Thoracic aorta (tissue), 2 donors: ENCODE measurements around the gene C1orf159. TPM values are rescaled to one million over a fixed set of nuclear protein-coding genes. Genes with fewer than 3 reads are reported as not detected.

Source experiments
- ATAC-seq: fragments of 150-250 bp; one replicate; pipeline ENCODE4 v1.8.0; 2017; ENCODE audit warnings: low read depth; ENCODE audit not compliant: insufficient number of reproducible peaks, low FRiP score
- DNase-seq: peaks from one replicate; pipeline ENCODE4 v3.0.0-alpha.2; 2020; ENCODE audit warnings: low spot score
- H3K27ac ChIP-seq, 2 donors: fragments of 200-600 bp; sonication (generic); 1 replicate in 1 of 2; 2 replicates in 1 of 2; pipeline ENCODE4 v1.5.1; 2016; ENCODE audit warnings: mild to moderate bottlenecking in 2 of 2, moderate library complexity in 2 of 2
- H3K27me3 ChIP-seq: fragments of 200-600 bp; sonication (generic); replicated peaks from 2 replicates; pipeline ENCODE4 v1.6.0; 2016; ENCODE audit warnings: mild to moderate bottlenecking; ENCODE audit not compliant: insufficient read depth
- H3K36me3 ChIP-seq: fragments of 200-600 bp; sonication (generic); one replicate; pipeline ENCODE4 v1.5.1; 2016
- H3K4me1 ChIP-seq, 2 donors: fragments of 200-600 bp; sonication (generic); 1 replicate in 1 of 2; 2 replicates in 1 of 2; pipeline versions ENCODE4 v1.5.1 to v1.6.0; 2016; ENCODE audit warnings: low read depth in 2 of 2, mild to moderate bottlenecking in 1 of 2; ENCODE audit not compliant: control insufficient read depth in 1 of 2
- H3K4me3 ChIP-seq: fragments of 200-600 bp; sonication (generic); 2 replicates; pipeline ENCODE4 v1.5.1; 2016; ENCODE audit warnings: mild to moderate bottlenecking
- H3K9me3 ChIP-seq: fragments of 200-600 bp; sonication (generic); 2 replicates; pipeline ENCODE4 v1.5.1; 2016
- total RNA-seq, 2 donors: library from RNA; depleted of rRNA; stranded (reverse); fragments of >200 nt; gene quantifications; one replicate each; pipeline versions ENCODE4 v1.1.0 to v1.2.3, GENCODE V29; 2016
- TF ChIP-seq, protein P1 (sequence below): fragments of 200-600 bp; sonication (generic); IDR thresholded peaks from one replicate; pipeline ENCODE4 v1.5.1; 2019; ENCODE audit warnings: antibody characterized with exemption

The C1orf159 gene
- total RNA-seq, 2 donors from 2014 or later, result 10.8 to 21.2 TPM

DNA sequence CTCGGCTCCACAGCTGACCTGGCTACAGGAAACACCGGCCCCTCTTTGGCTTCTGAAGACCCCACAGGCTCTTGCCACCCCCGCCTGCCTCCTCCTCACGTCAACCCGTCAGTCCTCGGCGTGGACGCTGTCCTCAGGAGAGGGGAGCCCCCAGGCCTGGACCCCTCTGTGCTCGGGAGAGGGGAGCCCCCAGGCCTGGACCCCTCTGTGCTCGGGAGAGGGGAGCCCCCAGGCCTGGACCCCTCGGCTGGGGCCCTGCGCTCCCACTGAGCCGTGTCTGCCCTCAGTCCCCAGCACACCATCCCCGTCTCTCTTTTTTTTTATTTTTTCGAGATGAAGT is 26.0 kb upstream of the C1orf159 start:
- ATAC-seq (no peak), DNase-seq (no peak)
- Histone ChIP-seq H3K27ac (no peak overlapping the region), H3K9me3 (no peaks in the 10 kb centered on the region), H3K36me3 (no peaks in the 10 kb centered on the region), H3K4me1 (no peaks in the 10 kb centered on the region), H3K4me3 (no peak overlapping the region), H3K27me3 (no peaks in the 10 kb centered on the region)
- TF ChIP-seq, protein P1, sequence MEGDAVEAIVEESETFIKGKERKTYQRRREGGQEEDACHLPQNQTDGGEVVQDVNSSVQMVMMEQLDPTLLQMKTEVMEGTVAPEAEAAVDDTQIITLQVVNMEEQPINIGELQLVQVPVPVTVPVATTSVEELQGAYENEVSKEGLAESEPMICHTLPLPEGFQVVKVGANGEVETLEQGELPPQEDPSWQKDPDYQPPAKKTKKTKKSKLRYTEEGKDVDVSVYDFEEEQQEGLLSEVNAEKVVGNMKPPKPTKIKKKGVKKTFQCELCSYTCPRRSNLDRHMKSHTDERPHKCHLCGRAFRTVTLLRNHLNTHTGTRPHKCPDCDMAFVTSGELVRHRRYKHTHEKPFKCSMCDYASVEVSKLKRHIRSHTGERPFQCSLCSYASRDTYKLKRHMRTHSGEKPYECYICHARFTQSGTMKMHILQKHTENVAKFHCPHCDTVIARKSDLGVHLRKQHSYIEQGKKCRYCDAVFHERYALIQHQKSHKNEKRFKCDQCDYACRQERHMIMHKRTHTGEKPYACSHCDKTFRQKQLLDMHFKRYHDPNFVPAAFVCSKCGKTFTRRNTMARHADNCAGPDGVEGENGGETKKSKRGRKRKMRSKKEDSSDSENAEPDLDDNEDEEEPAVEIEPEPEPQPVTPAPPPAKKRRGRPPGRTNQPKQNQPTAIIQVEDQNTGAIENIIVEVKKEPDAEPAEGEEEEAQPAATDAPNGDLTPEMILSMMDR, result no peak

DNA sequence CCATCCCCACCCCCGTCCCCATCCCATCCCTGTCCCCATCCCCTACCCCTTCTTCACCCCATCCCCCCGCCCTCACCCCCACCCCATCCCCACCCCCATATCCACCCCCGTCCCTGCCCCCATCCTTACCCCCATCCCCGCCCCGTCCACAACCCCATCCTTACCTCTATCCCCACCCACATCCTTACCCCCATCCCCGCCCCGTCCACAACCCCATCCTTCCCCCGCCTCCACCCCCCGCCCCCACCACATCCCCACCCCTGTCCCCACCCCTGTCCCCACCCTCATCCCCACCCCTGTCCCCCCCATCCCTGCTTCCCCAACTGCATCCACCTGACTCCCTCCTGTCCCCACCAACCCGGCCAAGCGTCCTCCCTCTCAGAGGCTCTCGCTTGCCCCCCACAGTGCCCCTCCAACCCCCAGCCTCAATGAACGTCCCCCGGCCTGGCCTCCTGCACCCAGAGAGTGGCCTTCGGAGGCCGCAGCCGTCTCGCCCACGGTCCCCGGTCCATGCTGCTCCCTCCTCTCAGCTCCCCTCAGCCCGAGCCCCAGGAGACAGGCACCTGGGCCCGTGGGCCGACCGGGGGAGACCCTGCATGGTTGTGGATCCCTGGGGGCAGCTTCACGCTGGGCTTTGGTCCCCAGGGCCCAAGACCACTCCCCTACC is 25.5 kb upstream of the C1orf159 start:
- Histone ChIP-seq H3K27me3 (no peaks in the 10 kb centered on the region), H3K36me3 (no peaks in the 10 kb centered on the region), H3K4me1 (no peaks in the 10 kb centered on the region), H3K4me3 (no peak overlapping the region), H3K9me3 (no peaks in the 10 kb centered on the region), H3K27ac (no peak overlapping the region)
- TF ChIP-seq, protein P1, result no peak
- DNase-seq (no peak), ATAC-seq (no peak)

DNA sequence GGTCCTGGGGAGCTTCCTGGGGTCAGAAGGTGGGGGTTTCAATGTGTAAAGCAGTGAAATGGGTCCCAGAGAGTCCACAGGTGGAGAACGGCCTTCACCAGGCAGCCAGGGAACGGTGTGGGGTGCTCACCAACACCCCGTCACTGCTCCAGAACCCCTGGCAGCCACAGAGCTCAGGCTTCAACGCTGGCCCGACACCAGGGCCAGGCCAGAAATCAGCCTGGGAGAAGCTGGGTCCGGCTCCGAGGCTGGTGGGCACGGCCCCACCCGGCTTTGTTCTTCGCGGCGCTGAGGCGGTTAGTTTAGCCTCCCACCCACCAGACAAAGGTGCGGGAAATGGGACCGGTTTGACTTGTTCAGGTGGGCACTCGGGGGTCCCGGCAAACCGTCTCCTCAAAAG is 24.8 kb upstream of the C1orf159 start:
- TF ChIP-seq, protein P1, result no peak
- Histone ChIP-seq H3K4me3 (no peak overlapping the region), H3K36me3 (no peaks in the 10 kb centered on the region), H3K27me3 (no peaks in the 10 kb centered on the region), H3K9me3 (no peaks in the 10 kb centered on the region), H3K4me1 (no peaks in the 10 kb centered on the region), H3K27ac (no peak overlapping the region)
- ATAC-seq (no peak), DNase-seq (no peak)

DNA sequence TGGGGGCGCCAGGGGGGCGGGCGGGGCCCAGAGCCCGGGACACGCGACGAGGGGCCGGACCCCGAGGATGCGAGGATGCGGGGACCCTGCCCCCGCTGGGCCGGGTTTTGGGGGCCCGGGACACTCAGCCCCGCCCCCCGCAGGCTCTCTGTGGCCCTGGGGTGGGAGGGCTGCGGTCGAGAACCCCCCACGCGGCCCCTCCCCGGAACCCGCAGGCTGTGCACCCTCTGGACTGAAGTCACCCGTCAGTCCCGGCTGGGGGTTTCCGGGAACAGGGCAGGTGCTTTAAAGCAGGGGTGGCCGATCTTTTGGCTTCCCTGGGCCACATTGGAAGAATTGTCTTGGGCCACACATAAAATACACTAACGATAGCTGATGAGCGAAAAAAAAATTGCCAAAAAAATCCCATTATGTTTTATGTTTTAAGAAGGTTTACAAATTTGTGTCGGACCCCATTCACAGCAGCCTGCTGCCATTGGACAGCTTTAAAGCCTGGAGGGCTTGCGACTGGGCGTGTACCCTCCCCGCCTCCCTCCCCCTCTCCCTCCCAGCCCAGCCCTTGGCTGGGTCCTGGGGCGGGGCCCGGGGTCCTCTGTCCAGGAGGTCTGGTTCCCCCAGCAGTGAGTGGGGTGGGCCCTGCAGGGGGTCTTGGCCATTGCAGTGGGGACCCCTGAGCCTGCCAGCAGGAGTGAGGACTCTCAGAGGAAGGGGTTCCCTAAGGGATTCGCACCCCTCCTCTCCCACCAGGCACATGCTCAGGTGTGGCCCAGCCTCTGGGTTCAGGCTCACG is 21.6 kb upstream of the C1orf159 start:
- ATAC-seq (no peak), DNase-seq (no peak)
- H3K4me1 ChIP-seq, result no peaks in the 10 kb centered on the region
- H3K36me3 ChIP-seq, result no peaks in the 10 kb centered on the region
- H3K4me3 ChIP-seq, result no peak overlapping the region
- no peak overlapping the region for H3K27ac ChIP-seq
- H3K27me3 ChIP-seq, result no peaks in the 10 kb centered on the region
- TF ChIP-seq, protein P1, result no peak
- no peaks in the 10 kb centered on the region for H3K9me3 ChIP-seq

DNA sequence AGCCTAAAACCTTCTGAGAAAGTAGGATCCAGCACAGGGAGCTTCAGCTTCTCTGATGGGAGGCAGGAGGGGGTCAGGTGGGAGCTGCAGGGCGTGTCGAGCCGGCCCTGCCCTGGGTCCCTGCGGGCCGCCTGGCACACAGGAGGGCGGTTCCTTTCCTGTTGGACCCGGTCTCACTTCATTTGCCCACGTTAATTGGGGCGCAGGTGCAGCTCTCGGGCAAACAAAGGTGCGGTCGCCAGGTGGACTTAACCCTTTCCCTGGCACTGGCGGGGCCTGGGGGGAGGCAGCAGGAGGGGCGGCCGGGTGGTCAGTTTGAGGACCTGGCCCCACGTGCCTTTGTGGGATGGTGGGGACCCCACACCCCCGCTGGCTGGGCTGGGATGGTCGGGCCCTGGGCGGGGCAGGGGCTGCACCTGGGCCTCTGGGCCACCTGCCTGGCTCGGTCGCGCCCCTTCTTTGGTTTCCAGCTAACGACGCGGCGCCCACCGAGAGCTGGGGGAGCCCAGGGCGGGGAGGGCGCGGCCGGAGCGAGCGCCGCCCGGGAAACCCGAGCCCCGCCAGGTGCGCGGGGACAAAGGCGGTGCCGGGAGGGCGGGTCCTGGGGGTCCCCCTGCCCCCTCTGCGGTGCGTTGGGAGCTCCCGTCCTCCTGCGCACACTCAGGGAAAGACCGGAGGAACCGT is 20.8 kb upstream of the C1orf159 start:
- TF ChIP-seq, protein P1, result no peak
- no peaks in the 10 kb centered on the region for H3K36me3 ChIP-seq
- H3K27ac ChIP-seq, result no peak overlapping the region
- no peaks in the 10 kb centered on the region for H3K4me1 ChIP-seq
- ATAC-seq, result no peak
- DNase-seq, result no peak
- no peak overlapping the region for H3K4me3 ChIP-seq
- H3K27me3 ChIP-seq, result no peaks in the 10 kb centered on the region
- H3K9me3 ChIP-seq, result no peaks in the 10 kb centered on the region
